K562 (cell line): ENCODE data around the gene RGS9BP. TPM values are rescaled to one million over a fixed set of nuclear protein-coding genes. Genes with fewer than 3 reads are reported as not detected.
"Not testable (repeated sequence)": the region's sequence is repeated elsewhere in the genome, so short reads cannot be mapped to it uniquely, and the experiment has no call there.

ENCODE experiments used
- ATAC-seq: fragments of 200-7000 bp; cut with Tn5 transposase; 3 replicates; pipeline ENCODE4 v1.9.1; 2020; ENCODE audit warnings: moderate library complexity
- BruUV-seq: library from RNA; stranded (reverse); fragments of 400-500 nt; replicated peaks from 2 replicates; lab custom pipeline; 2021; lab: Mats Ljungman, UMichigan
- CTCF ChIA-PET: fragments of 300-600 bp; formaldehyde crosslinking; extraction: SDS; loops from one replicate; lab custom pipeline; 2021; ENCODE audit warnings: low intra/inter-chr PET ratio; lab: Yijun Ruan, JAX
- POLR2A ChIA-PET: fragments of 300-600, 350-650 bp; sonication (Branson Sonifier 250); formaldehyde crosslinking; extraction: SDS; loops from one replicate; lab custom pipeline; 2021; ENCODE audit warnings: antibody characterized with exemption, inconsistent platforms; lab: Yijun Ruan, JAX
- DNase-seq, 4 experiments: peaks; one replicate each; pipeline versions ENCODE4 v3.0.0 to v3.0.0-alpha.2; 2011 to 2018; ENCODE audit warnings: low spot score in 3 of 4, mixed read lengths in 3 of 4; ENCODE audit errors: extremely low read depth in 1 of 4
- FAIRE-seq: peaks from 2 replicates; lab custom pipeline; 2011; peaks lifted over from hg19 to GRCh38; lab: Jason Lieb, UNC
- H2AFZ ChIP-seq: 2 replicates; pipeline ENCODE4 v1.6.0; 2011; ENCODE audit warnings: low read depth, low read length, control low read depth, inconsistent platforms
- H3K27ac ChIP-seq: fragments of 200-600 bp; 3 replicates; pipeline ENCODE4 v1.8.0; 2011; ENCODE audit warnings: low read depth, mild to moderate bottlenecking, control low read depth, inconsistent platforms, low read length, moderate library complexity, mixed read lengths; ENCODE audit errors: extremely low read depth
- H3K27me3 ChIP-seq, 2 experiments: fragments of 300-600 bp in 1 of 2; 2 replicates in 1 of 2; 3 replicates in 1 of 2; pipeline versions ENCODE4 v1.6.0 to v1.8.0; 2011; ENCODE audit warnings: inconsistent platforms in 2 of 2, low read length in 2 of 2, mild to moderate bottlenecking in 1 of 2, mixed read lengths in 1 of 2, moderate library complexity in 1 of 2; ENCODE audit not compliant: control insufficient read depth in 2 of 2, insufficient read depth in 2 of 2
- H3K36me3 ChIP-seq: fragments of 300-600 bp; 3 replicates; pipeline ENCODE4 v1.8.0; 2011; ENCODE audit warnings: mild to moderate bottlenecking, low read length, inconsistent platforms; ENCODE audit not compliant: control insufficient read depth, insufficient read depth
- H3K4me1 ChIP-seq, 2 experiments: fragments of 200-600 bp in 1 of 2; replicated peaks in 1 of 2; 2 replicates in 1 of 2; 3 replicates in 1 of 2; pipeline versions ENCODE4 v1.5.1 to v1.8.0; 2011; ENCODE audit warnings: inconsistent platforms in 2 of 2, low read length in 2 of 2, mild to moderate bottlenecking in 1 of 2, mixed read lengths in 1 of 2, moderate library complexity in 1 of 2; ENCODE audit not compliant: control insufficient read depth in 2 of 2, insufficient read depth in 2 of 2
- H3K4me2 ChIP-seq: 2 replicates; pipeline ENCODE4 v1.6.1; 2011; ENCODE audit warnings: low read length, control low read depth, inconsistent platforms, mixed read lengths; ENCODE audit not compliant: insufficient read depth
- H3K4me3 ChIP-seq: fragments of 200-600 bp; sonication (generic), shearing (Covaris generic); 2 replicates; pipeline ENCODE4 v1.5.1; 2016; ENCODE audit warnings: control low read depth, inconsistent platforms
- H3K79me2 ChIP-seq: fragments of 200-600 bp; 3 replicates; pipeline ENCODE4 v1.8.0; 2011; ENCODE audit warnings: low read length, inconsistent platforms; ENCODE audit not compliant: control insufficient read depth, insufficient read depth
- H3K9ac ChIP-seq, 2 experiments: 2 replicates each; pipeline versions ENCODE4 v1.6.0 to v1.6.1; 2011; ENCODE audit warnings: low read depth in 2 of 2, low read length in 2 of 2, control low read depth in 1 of 2, inconsistent platforms in 1 of 2, mild to moderate bottlenecking in 1 of 2, mixed read lengths in 1 of 2; ENCODE audit not compliant: insufficient read depth in 1 of 2
- H3K9me1 ChIP-seq: one replicate; pipeline ENCODE4 v1.6.0; 2011; ENCODE audit warnings: inconsistent platforms, mild to moderate bottlenecking, low read length, moderate library complexity; ENCODE audit not compliant: control insufficient read depth, insufficient read depth
- H3K9me3 ChIP-seq: replicated peaks from 2 replicates; pipeline ENCODE4 v1.5.1; 2011; ENCODE audit warnings: low read depth, low read length, inconsistent platforms; ENCODE audit not compliant: control insufficient read depth, insufficient read depth
- H4K20me1 ChIP-seq: replicated peaks from 2 replicates; pipeline ENCODE4 v1.6.1; 2011; ENCODE audit warnings: low read length, inconsistent platforms, mixed read lengths; ENCODE audit not compliant: control insufficient read depth, insufficient read depth
- MEIS2 ChIP-seq: fragments of 450-650 bp; IDR thresholded peaks from 2 replicates; pipeline ENCODE4 v1.6.1; 2014; ENCODE audit warnings: mild to moderate bottlenecking; ENCODE audit not compliant: partially characterized antibody
- POLR2G ChIP-seq: fragments of 200-400 bp; formaldehyde crosslinking; IDR thresholded peaks from 2 replicates; pipeline ENCODE4 v1.6.1; 2017; ENCODE audit warnings: low read depth, mild to moderate bottlenecking, antibody characterized with exemption, low read length, moderate library complexity
- WGBS: fragments of 100-300 bp; shearing (Covaris generic); methylation state at CpG from one replicate; pipeline ENCODE4 v1.1.6; 2016; ENCODE audit warnings: low coverage, mixed read lengths; ENCODE audit not compliant: insufficient coverage; ENCODE audit errors: missing lambda C conversion rate; 5-methylcytosine and 5-hydroxymethylcytosine counted together
- in situ Hi-C: fragments of 300-500 bp; cut with MboI; formaldehyde crosslinking; loops from 4 replicates; pipeline ENCODE4 v1.15.0; 2018; ENCODE audit warnings: inconsistent platforms, mixed read lengths
- intact Hi-C: fragments of 100-400 bp; cut with micrococcal nuclease; formaldehyde crosslinking; loops from 2 replicates; pipeline ENCODE4 v1.14.2; 2022
- polyA plus RNA-seq, 8 experiments: library from polyadenylated mRNA; depleted of rRNA in 4 of 8; stranded (reverse) in 5 of 8; unstranded in 3 of 8; fragments of >200 nt; fragmentation: Nextera tagmentation in 2 of 8; fragmentation: Illumina TruSeq in 1 of 8; extraction: Ambion mirVana in 2 of 8; extraction: Trizol in 1 of 8; gene quantifications; 2 replicates each; pipeline versions ENCODE4 v1.2.1 to v1.2.3, GENCODE V29; 2011 to 2014; ENCODE audit warnings: inconsistent platforms in 1 of 8, missing spikeins in 1 of 8
- total RNA-seq, 7 experiments: library from RNA; depleted of rRNA in 6 of 7; stranded (reverse); fragments of >200 nt in 6 of 7; fragmentation: Illumina TruSeq in 2 of 7; extraction: Trizol in 2 of 7; gene quantifications; 2 replicates each; pipeline versions ENCODE4 v1.2.1 to v1.2.3, GENCODE V29; 2011 to 2021; ENCODE audit warnings: low replicate concordance in 1 of 7

The RGS9BP gene
- total and polyA plus RNA-seq, 9 of the 15 experiments (the other 6 are each of a cell fraction or from before 2014, with no cell fraction given) = 0.03 to 1.3 (median 0.49) TPM

DNA sequence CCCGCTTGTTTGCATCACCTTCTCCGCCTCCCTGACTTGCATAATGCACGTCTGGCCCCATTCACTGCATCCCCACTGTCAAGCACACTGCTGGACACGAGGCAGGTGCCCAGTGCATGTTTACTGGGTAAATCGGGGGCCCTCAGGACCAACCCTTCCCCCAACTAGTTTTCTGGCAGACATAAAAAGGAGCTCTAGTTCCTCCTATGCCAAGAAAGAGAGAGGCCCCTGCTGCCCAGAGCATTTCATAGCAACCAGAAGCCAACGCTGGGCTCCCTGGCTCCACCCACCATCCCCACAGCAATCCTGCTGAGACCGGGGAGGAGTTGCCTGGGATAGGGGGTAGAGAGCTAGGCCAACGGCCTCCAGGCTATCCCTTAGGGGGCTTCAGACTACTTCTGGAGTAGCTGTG is 23.9 kb upstream of the RGS9BP start:
- ChIA-PET CTCF (no interaction called here), POLR2A (interaction anchor here (0.6 kb wide), 2 partner anchors 48 to 480 kb away, joined by 3 read pairs; no protein-coding TSS in a partner anchor)
- Histone ChIP-seq H3K4me1 (no peaks in the 10 kb centered on the region), H3K9me3 (no peaks in the 10 kb centered on the region), H3K9ac (no peak overlapping the region), H2AFZ (no peak overlapping the region), H3K4me3 (no peak overlapping the region), H4K20me1 (0 out of 2 replicates have a peak, but pooled peaks cover 4% of the 10 kb centered on the region), H3K4me2 (no peak overlapping the region), H3K27me3 (no peaks in the 10 kb centered on the region), H3K27ac (no peak overlapping the region), H3K36me3 (peaks cover 85% of the 10 kb centered on the region; the same call in 2 of the 3 replicates), H3K79me2 (peaks cover 22% of the 10 kb centered on the region), H3K9me1 (no peaks in the 10 kb centered on the region)
- no TSS peak for BruUV-seq
- intact Hi-C loops = no loop called here
- TF ChIP-seq MEIS2 (no peak), POLR2G (0 out of 2 replicates have a peak, but pooled peaks have one; percentile 30)
- 91% methylated on average over 5 of the region's 8 CpGs for WGBS
- no peak for DNase-seq
- in situ Hi-C loops = no loop called here
- 0 out of 3 replicates have a peak, but pooled peaks have one; percentile 31 for ATAC-seq
- no peak for FAIRE-seq

DNA sequence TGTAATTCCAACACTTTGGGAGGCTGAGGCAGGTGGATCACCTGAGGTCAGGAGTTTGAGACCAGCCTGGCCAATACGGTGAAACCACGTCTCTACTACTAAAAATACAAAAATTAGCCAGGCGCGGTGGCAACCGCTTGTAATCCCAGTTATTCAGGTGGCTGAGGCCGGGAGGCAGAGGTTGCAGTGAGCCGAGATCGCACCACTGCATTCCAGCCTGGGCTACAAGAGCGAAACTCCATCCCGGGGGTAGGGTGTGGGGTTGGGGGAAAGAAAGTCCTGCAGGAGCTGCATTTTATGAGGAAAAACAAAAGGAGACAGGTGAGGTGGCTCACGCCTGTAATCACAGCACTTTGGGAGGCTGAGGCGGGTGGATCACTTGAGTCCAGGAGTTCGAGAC is 23.3 kb upstream of the RGS9BP start:
- H3K9ac ChIP-seq, BruUV-seq, H4K20me1 ChIP-seq, in situ Hi-C loops, H3K4me1 ChIP-seq, H3K4me2 ChIP-seq, DNase-seq, ATAC-seq, intact Hi-C loops, FAIRE-seq, H3K27me3 ChIP-seq, H3K4me3 ChIP-seq, H3K27ac ChIP-seq, H3K9me3 ChIP-seq, H3K9me1 ChIP-seq, H2AFZ ChIP-seq, POLR2A ChIA-PET, CTCF ChIA-PET: not testable (repeated sequence)
- H3K36me3 ChIP-seq = peaks cover 82% of the 10 kb centered on the region; the same call in 2 of the 3 replicates
- WGBS = 96% methylated on average over 11 of the region's 13 CpGs
- peaks cover 22% of the 10 kb centered on the region for H3K79me2 ChIP-seq
